ENCODE data around the gene NRP2. TPM values are rescaled to one million over a fixed set of nuclear protein-coding genes. Genes with fewer than 3 reads are reported as not detected.

The NRP2 gene
- total and polyA plus RNA-seq, 4 experiments from 2014 or later: 1.1 to 2.1 TPM; not detected in 2

DNA sequence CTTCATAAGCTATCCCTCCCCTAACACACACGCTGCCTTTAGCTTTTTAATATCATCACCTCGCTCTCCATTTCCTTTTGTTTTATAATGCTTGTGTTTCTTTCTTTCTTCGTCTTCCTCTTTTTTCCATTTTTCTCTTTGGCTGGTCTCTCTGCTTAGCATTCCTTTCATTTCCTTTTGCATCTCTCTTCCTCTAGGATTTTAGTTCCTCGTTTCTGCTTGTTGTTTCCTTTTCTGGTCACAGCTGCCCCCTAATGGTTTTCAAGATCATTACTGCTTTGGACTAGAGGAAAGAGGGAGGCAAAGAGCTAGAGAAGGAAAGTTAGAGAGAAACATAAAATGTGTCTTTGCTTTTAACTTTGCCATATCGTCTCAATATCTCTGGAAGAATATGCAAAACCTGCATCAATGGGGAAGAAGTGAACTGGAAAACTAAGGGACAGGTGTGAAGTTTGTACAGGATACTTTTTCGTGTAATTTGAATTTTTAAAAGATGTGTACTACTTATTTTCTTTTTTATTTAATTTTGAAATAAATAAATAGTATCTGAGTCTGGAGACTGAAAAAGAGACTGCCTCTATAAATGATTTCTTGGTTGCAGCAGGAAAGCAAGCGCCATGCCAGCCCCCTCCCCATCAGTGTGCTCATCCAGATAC, 6.3 kb upstream of the NRP2 start:
- POLR2A ChIA-PET (ENCODE audit: partially characterized antibody): no interaction called here
- Mint-ChIP-seq H3K4me1 (peaks cover 0 to 4% (median 2%) of the 10 kb centered on the region in 4 donors), H3K4me3 (no peak overlapping the region), H3K27me3 (peaks cover 9 to 12% of the 10 kb centered on the region in 2 donors), H3K27ac (no peak overlapping the region), H3K36me3 (no peaks in the 10 kb centered on the region), H3K9me3 (no peaks in the 10 kb centered on the region)
- Histone ChIP-seq H3K27me3 (ENCODE audit: insufficient read depth, low read length) (no peaks in the 10 kb centered on the region), H3K9me3 (ENCODE audit: control insufficient read depth in 1 of 2, low read length in 2 of 2) (no peaks in the 10 kb centered on the region), H3K4me3 (ENCODE audit: low read length in 2 of 2) (no peak overlapping the region), H3K4me1 (ENCODE audit: insufficient read depth, low read length) (no peaks in the 10 kb centered on the region), H3K27ac (ENCODE audit: low read depth, low read length) (no peak overlapping the region), H3K36me3 (ENCODE audit: insufficient read depth, low read length) (no peaks in the 10 kb centered on the region)
- peak in 3 of 5 donors; percentile 13 to 27 (median 26) for DNase-seq
- CTCF ChIA-PET (ENCODE audit: partially characterized antibody): interaction anchor here (0.6 to 8.5 kb wide), 24 partner anchors 8 to 1415 kb away, joined by 3 to 151 read pairs (median 4); no protein-coding TSS in a partner anchor
- intact Hi-C loops (cut with micrococcal nuclease): loop anchor here (1.0 to 10.0 kb wide), 5 partner anchors 805 to 1568 kb away; partner anchors contain the start of gene PARD3B

DNA sequence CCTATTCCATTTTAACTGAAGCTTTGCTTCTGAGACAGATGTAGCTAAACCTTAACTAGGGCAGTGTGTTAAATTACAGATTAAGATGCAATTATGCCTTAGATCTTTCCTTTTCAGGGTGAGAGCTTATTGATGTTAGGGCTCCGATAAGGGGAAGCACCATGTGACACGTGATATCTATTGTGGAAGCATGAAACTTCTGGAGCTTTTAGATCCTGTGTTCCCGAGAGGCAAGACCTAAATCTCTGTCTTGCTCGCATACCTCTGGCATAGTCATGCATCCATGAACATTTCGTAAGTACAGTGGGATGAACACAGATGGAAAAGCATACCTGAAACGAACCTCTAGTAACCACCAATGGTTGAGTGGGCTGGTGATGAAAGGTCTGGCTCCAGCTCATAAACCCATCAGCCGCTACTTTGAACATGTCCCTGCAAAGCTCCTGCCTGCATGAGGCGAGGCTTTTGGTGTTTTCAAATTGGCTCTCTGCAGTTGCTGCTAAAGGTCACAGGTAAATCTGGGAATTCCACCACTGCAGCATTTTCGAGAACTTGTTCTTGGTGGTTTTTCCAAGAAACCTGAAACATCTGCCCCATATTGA, 3.7 kb upstream of the NRP2 start:
- no peak overlapping the region for H3K4me3 Mint-ChIP-seq
- no peak overlapping the region for H3K27ac ChIP-seq (ENCODE audit: low read depth, low read length)
- peaks cover 14% of the 10 kb centered on the region for H3K27me3 ChIP-seq (ENCODE audit: insufficient read depth, low read length)
- no peaks in the 10 kb centered on the region for H3K9me3 Mint-ChIP-seq
- no peak overlapping the region for H3K27ac Mint-ChIP-seq
- H3K4me1 ChIP-seq (ENCODE audit: insufficient read depth, low read length): peaks cover 18% of the 10 kb centered on the region
- no peak for DNase-seq
- POLR2A ChIA-PET (ENCODE audit: partially characterized antibody): no interaction called here
- no peaks in the 10 kb centered on the region for H3K9me3 ChIP-seq (ENCODE audit: control insufficient read depth in 1 of 2, low read length in 2 of 2)
- H3K4me3 ChIP-seq (ENCODE audit: low read length in 2 of 2): no peak overlapping the region
- CTCF ChIA-PET (ENCODE audit: partially characterized antibody): interaction anchor here (0.6 to 8.5 kb wide), 16 partner anchors 15 to 1570 kb away, joined by 3 to 151 read pairs (median 7); no protein-coding TSS in a partner anchor
- no peaks in the 10 kb centered on the region for H3K36me3 ChIP-seq (ENCODE audit: insufficient read depth, low read length)
- intact Hi-C loops (cut with micrococcal nuclease): loop anchor here (10.0 kb wide), 1 partner anchor 1134 kb away; the partner anchor contains the start of gene PARD3B
- H3K4me1 Mint-ChIP-seq: peaks cover 5 to 17% (median 14%) of the 10 kb centered on the region in 4 donors
- H3K36me3 Mint-ChIP-seq: no peaks in the 10 kb centered on the region
- peaks cover 24% of the 10 kb centered on the region in 2 donors for H3K27me3 Mint-ChIP-seq

- CTCF ChIA-PET (ENCODE audit: partially characterized antibody): interaction anchor here (0.6 to 8.5 kb wide), 22 partner anchors 9 to 1571 kb away, joined by 3 to 151 read pairs (median 4); no protein-coding TSS in a partner anchor
- H3K36me3 Mint-ChIP-seq: no peaks in the 10 kb centered on the region
- no peaks in the 10 kb centered on the region for H3K9me3 Mint-ChIP-seq
- DNase-seq: no peak
- no peaks in the 10 kb centered on the region for H3K36me3 ChIP-seq (ENCODE audit: insufficient read depth, low read length)
- peak overlapping the region in 1 of 8 donors; percentile 63 for H3K4me3 Mint-ChIP-seq
- no peak overlapping the region for H3K27ac ChIP-seq (ENCODE audit: low read depth, low read length)
- no peak overlapping the region for H3K4me3 ChIP-seq (ENCODE audit: low read length in 2 of 2)
- peaks cover 22% of the 10 kb centered on the region for H3K27me3 ChIP-seq (ENCODE audit: insufficient read depth, low read length)
- POLR2A ChIA-PET (ENCODE audit: partially characterized antibody): no interaction called here
- intact Hi-C loops (cut with micrococcal nuclease): loop anchor here (1.0 to 10.0 kb wide), 7 partner anchors 808 to 1571 kb away; partner anchors contain the start of gene PARD3B
- H3K27me3 Mint-ChIP-seq: peaks cover 30 to 32% of the 10 kb centered on the region in 2 donors
- no peaks in the 10 kb centered on the region for H3K9me3 ChIP-seq (ENCODE audit: control insufficient read depth in 1 of 2, low read length in 2 of 2)
- no peak overlapping the region for H3K27ac Mint-ChIP-seq
- H3K4me1 ChIP-seq (ENCODE audit: insufficient read depth, low read length): peaks cover 18% of the 10 kb centered on the region
- peaks cover 5 to 23% (median 17%) of the 10 kb centered on the region in 4 donors for H3K4me1 Mint-ChIP-seq
Observed at GRCh38 chr2:205679410-205680009, 2.8 kb upstream of the NRP2 start.

GRCh38 chr2:205680067-205680466, 2.2 kb upstream of the NRP2 start:
- no peaks in the 10 kb centered on the region for H3K36me3 ChIP-seq (ENCODE audit: insufficient read depth, low read length)
- no peaks in the 10 kb centered on the region for H3K36me3 Mint-ChIP-seq
- H3K4me3 Mint-ChIP-seq: peak overlapping the region in 4 of 8 donors; percentile 45 to 63 (median 50)
- no peaks in the 10 kb centered on the region for H3K9me3 ChIP-seq (ENCODE audit: control insufficient read depth in 1 of 2, low read length in 2 of 2)
- peaks cover 22% of the 10 kb centered on the region for H3K27me3 ChIP-seq (ENCODE audit: insufficient read depth, low read length)
- DNase-seq: peak in 4 of 5 donors; percentile 32 to 39 (median 38)
- CTCF ChIA-PET (ENCODE audit: partially characterized antibody): interaction anchor here (0.7 to 8.5 kb wide), 13 partner anchors 8 to 1420 kb away, joined by 3 to 151 read pairs (median 4); no protein-coding TSS in a partner anchor
- no peak overlapping the region for H3K4me3 ChIP-seq (ENCODE audit: low read length in 2 of 2)
- intact Hi-C loops (cut with micrococcal nuclease): loop anchor here (1.0 to 5.0 kb wide), 6 partner anchors 809 to 1572 kb away; no protein-coding TSS in a partner anchor
- no peak overlapping the region for H3K27ac ChIP-seq (ENCODE audit: low read depth, low read length)
- POLR2A ChIA-PET (ENCODE audit: partially characterized antibody): no interaction called here
- H3K9me3 Mint-ChIP-seq: no peaks in the 10 kb centered on the region
- H3K4me1 ChIP-seq (ENCODE audit: insufficient read depth, low read length): peaks cover 18% of the 10 kb centered on the region
- peaks cover 35 to 36% of the 10 kb centered on the region in 2 donors for H3K27me3 Mint-ChIP-seq
- peaks cover 5 to 29% (median 20%) of the 10 kb centered on the region in 4 donors for H3K4me1 Mint-ChIP-seq
- no peak overlapping the region for H3K27ac Mint-ChIP-seq

DNA sequence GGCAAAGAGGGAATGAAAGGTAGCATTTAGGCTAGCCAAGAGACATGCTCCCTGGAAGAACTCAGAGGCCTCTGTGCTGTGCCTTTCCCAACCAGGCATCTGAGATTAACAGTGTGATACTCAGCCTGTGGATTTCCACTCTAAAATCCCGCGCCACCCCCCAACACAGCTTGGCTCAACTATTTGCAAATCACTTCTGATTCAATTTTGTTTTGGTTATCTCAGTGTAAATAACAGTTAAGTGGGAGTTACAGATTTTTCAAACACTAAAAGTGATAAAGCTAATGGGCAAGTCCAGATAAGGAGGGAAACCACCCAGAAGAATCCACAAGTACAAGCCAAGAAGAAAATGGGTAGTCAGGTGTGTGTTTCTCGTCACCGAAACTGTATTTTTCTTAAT, 1.4 kb upstream of the NRP2 start:
- no peak overlapping the region for H3K27ac Mint-ChIP-seq
- POLR2A ChIA-PET (ENCODE audit: partially characterized antibody): no interaction called here
- intact Hi-C loops (cut with micrococcal nuclease): loop anchor here (1.0 to 5.0 kb wide), 6 partner anchors 810 to 1573 kb away; no protein-coding TSS in a partner anchor
- Histone ChIP-seq H3K36me3 (ENCODE audit: insufficient read depth, low read length) (no peaks in the 10 kb centered on the region), H3K9me3 (ENCODE audit: control insufficient read depth in 1 of 2, low read length in 2 of 2) (no peaks in the 10 kb centered on the region), H3K27me3 (ENCODE audit: insufficient read depth, low read length) (peaks cover 22% of the 10 kb centered on the region), H3K27ac (ENCODE audit: low read depth, low read length) (no peak overlapping the region), H3K4me3 (ENCODE audit: low read length in 2 of 2) (no peak overlapping the region), H3K4me1 (ENCODE audit: insufficient read depth, low read length) (peaks cover 20% of the 10 kb centered on the region)
- no peak for DNase-seq
- H3K36me3 Mint-ChIP-seq: no peaks in the 10 kb centered on the region
- CTCF ChIA-PET (ENCODE audit: partially characterized antibody): interaction anchor here (0.7 to 8.5 kb wide), 5 partner anchors 13 to 814 kb away, joined by 3 to 151 read pairs (median 3); no protein-coding TSS in a partner anchor
- peaks cover 35 to 39% of the 10 kb centered on the region in 2 donors for H3K27me3 Mint-ChIP-seq
- peaks cover 6 to 33% (median 21%) of the 10 kb centered on the region in 4 donors for H3K4me1 Mint-ChIP-seq
- no peaks in the 10 kb centered on the region for H3K9me3 Mint-ChIP-seq
- H3K4me3 Mint-ChIP-seq: peak overlapping the region in 1 of 8 donors; percentile 35

- DNase-seq: no peak
- no peaks in the 10 kb centered on the region for H3K36me3 ChIP-seq (ENCODE audit: insufficient read depth, low read length)
- H3K27ac ChIP-seq (ENCODE audit: low read depth, low read length): no peak overlapping the region
- Mint-ChIP-seq H3K27ac (no peak overlapping the region), H3K4me3 (peak overlapping the region; percentile 54 to 84 (median 70)), H3K27me3 (peaks cover 39 to 45% of the 10 kb centered on the region in 2 donors), H3K9me3 (no peaks in the 10 kb centered on the region), H3K36me3 (no peaks in the 10 kb centered on the region), H3K4me1 (peaks cover 6 to 40% (median 25%) of the 10 kb centered on the region in 4 donors)
- H3K27me3 ChIP-seq (ENCODE audit: insufficient read depth, low read length): peaks cover 22% of the 10 kb centered on the region
- H3K9me3 ChIP-seq (ENCODE audit: control insufficient read depth in 1 of 2, low read length in 2 of 2): no peaks in the 10 kb centered on the region
- CTCF ChIA-PET (ENCODE audit: partially characterized antibody): interaction anchor here (0.8 to 8.5 kb wide), 5 partner anchors 14 to 1536 kb away, joined by 3 to 151 read pairs (median 4); no protein-coding TSS in a partner anchor
- H3K4me3 ChIP-seq (ENCODE audit: low read length in 2 of 2): peak overlapping the region in 1 of 2 donors; percentile 32
- intact Hi-C loops (cut with micrococcal nuclease): loop anchor here (5.0 kb wide), 1 partner anchor 989 kb away; no protein-coding TSS in a partner anchor
- POLR2A ChIA-PET (ENCODE audit: partially characterized antibody): no interaction called here
- peaks cover 22% of the 10 kb centered on the region for H3K4me1 ChIP-seq (ENCODE audit: insufficient read depth, low read length)
Observed at GRCh38 chr2:205681401-205682238, 681 bp upstream of the NRP2 start.
